Activated naive CD8-positive, alpha-beta T cell treated with anti-CD3 and anti-CD28 coated beads for 36 hours (primary cell): ENCODE results near the gene CIART. TPM values are rescaled to one million over a fixed set of nuclear protein-coding genes. Genes with fewer than 3 reads are reported as not detected.

Source experiments
- DNase-seq: peaks from one replicate; pipeline ENCODE4 v3.0.0; 2021
- H3K27ac Mint-ChIP-seq: one replicate; pipeline ENCODE4 v1.8.0; 2022; ENCODE audit warnings: mild to moderate bottlenecking, moderate library complexity, mixed read lengths
- H3K27me3 Mint-ChIP-seq: one replicate; pipeline ENCODE4 v1.8.0; 2022; ENCODE audit warnings: mild to moderate bottlenecking, mixed read lengths
- H3K36me3 Mint-ChIP-seq: one replicate; pipeline ENCODE4 v1.8.0; 2021; ENCODE audit warnings: mild to moderate bottlenecking, mixed read lengths
- H3K4me1 Mint-ChIP-seq: one replicate; pipeline ENCODE4 v1.8.0; 2021; ENCODE audit warnings: mixed read lengths
- H3K4me3 Mint-ChIP-seq: one replicate; pipeline ENCODE4 v1.8.0; 2022; ENCODE audit warnings: mild to moderate bottlenecking, moderate library complexity, mixed read lengths
- H3K9me3 Mint-ChIP-seq: one replicate; pipeline ENCODE4 v1.8.0; 2022; ENCODE audit warnings: mixed read lengths
- total RNA-seq, 2 experiments: library from RNA; stranded (reverse); gene quantifications; one replicate each; pipeline ENCODE4 v1.2.3, GENCODE V29; 2021

The CIART gene
- total RNA-seq, 2 experiments from 2014 or later = 4.9 to 5.2 TPM

DNA sequence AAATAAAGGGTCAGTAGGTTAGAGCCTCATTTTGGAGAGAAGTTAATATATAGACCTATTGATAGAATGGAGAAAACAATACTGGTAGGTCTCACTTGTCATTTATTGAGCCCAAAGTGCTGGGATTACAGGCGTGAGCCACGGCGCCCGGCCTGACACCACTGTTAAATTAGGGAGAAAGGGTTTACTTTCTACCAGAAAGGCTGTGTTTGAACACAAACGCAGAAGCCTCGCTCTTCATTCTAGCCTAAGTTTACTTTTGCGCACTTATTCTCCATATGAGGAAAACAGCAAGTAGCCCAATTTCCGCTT is 38.3 kb downstream of the CIART start:
- DNase-seq = no peak

DNA sequence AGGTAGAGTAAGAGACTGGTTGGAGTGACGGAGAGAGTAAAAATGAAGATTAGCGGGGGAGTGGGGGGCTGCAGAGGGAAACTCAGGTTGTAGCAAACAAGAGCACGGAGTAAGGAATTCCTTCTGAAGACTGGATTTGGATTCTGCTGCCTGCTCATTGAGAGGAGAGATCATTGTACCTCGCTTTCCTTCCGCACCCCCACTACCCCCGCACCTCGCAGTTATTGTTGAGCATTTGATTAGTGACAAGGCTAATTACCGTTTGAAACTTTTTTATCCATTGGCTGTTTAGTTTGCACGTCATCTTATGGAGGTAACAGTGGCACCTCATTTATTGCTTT is 39.4 kb downstream of the CIART start:
- DNase-seq = no peak
- no peaks in the 10 kb centered on the region for H3K27me3 Mint-ChIP-seq
- H3K4me3 Mint-ChIP-seq = peak overlapping the region; percentile 100
- H3K27ac Mint-ChIP-seq = peak overlapping the region; percentile 100
- peaks cover 30% of the 10 kb centered on the region for H3K4me1 Mint-ChIP-seq
- no peaks in the 10 kb centered on the region for H3K9me3 Mint-ChIP-seq
- H3K36me3 Mint-ChIP-seq = peaks cover 20% of the 10 kb centered on the region

More for the DNA sequence above, 38.3 kb downstream of the CIART start:
- no peaks in the 10 kb centered on the region for H3K27me3 Mint-ChIP-seq
- peaks cover 13% of the 10 kb centered on the region for H3K36me3 Mint-ChIP-seq
- peaks cover 25% of the 10 kb centered on the region for H3K4me1 Mint-ChIP-seq
- H3K27ac Mint-ChIP-seq = peak overlapping the region; percentile 100
- peak overlapping the region; percentile 100 for H3K4me3 Mint-ChIP-seq
- no peaks in the 10 kb centered on the region for H3K9me3 Mint-ChIP-seq

DNA sequence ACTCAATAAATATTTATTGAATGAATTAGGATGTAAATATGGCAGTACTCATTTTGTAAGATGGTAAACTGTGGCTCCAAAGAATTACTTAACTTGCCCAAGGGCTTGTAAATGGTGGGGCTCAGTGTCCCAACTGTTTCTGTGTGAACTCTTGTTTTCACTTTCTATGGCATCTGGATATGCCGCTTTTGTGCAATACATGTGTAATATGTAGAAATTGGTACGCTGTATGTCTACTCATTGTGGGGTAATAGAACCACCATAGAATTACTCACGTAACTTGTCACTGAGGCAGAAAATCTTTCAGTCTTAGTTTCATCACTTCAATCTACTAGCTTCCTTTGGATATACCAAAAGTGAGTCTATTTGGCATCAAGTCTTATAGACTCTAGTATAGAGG is 40.0 kb downstream of the CIART start:
- Mint-ChIP-seq H3K9me3 (no peaks in the 10 kb centered on the region), H3K4me1 (peaks cover 30% of the 10 kb centered on the region), H3K27me3 (no peaks in the 10 kb centered on the region), H3K27ac (peak overlapping the region; percentile 100), H3K4me3 (peak overlapping the region; percentile 100), H3K36me3 (peaks cover 20% of the 10 kb centered on the region)
- no peak for DNase-seq

DNA sequence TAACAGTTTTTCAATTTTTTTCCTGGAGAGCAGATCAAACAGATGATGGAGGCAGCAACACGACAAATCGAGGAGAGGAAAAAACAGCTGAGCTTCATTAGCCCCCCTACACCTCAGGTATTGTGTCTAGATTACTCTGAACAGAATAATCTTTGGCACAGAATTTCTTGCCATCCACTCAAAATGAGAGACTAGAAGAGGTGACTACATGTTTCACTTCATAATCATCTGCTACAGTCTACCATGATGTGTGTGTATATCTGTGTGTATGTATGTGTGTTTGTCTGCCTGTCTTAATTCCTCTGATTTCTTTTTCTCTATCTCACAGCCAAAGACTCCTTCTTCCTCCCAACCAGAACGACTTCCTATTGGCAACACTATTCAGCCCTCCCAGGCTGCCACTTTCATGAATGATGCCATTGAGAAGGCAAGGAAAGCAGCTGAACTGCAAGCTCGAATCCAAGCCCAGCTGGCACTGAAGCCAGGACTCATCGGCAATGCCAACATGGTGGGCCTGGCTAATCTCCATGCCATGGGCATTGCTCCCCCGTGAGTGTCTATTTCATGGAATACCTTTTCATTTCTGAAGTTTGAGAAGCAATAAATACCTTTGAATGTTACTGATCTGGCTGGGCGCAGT is 50.4 kb downstream of the CIART start:
- no peak overlapping the region for H3K27ac Mint-ChIP-seq
- no peak overlapping the region for H3K4me3 Mint-ChIP-seq
- H3K36me3 Mint-ChIP-seq = peaks cover 17% of the 10 kb centered on the region
- DNase-seq = no peak
- no peaks in the 10 kb centered on the region for H3K27me3 Mint-ChIP-seq
- H3K4me1 Mint-ChIP-seq = peaks cover 3% of the 10 kb centered on the region
- no peaks in the 10 kb centered on the region for H3K9me3 Mint-ChIP-seq

Other genes with a start within 250 kb of the CIART start
- 10 to 100 TPM; 22.9 to 23.0 TPM for gene VPS45, start 214.8 kb upstream of the CIART start, total RNA-seq
- gene PLEKHO1, start 132.6 kb upstream of the CIART start, total RNA-seq = 10 to 100 TPM; 14.9 to 15.5 TPM
- 100 to 1,000 TPM; 176 to 191 TPM for gene ANP32E, start 46.4 kb upstream of the CIART start, total RNA-seq
- not detected for gene CA14, start 24.8 kb upstream of the CIART start, total RNA-seq
- 100 to 1,000 TPM; 123 to 126 TPM for gene APH1A, start 13.5 kb upstream of the CIART start, total RNA-seq
- under 1 TPM; 0.48 to 0.78 TPM for gene C1orf54, start 9.8 kb upstream of the CIART start, total RNA-seq
- gene MRPS21, start 11.3 kb downstream of the CIART start, total RNA-seq = 10 to 100 TPM; 93.0 to 93.4 TPM
- 10 to 100 TPM; 67.8 to 71.5 TPM for gene PRPF3, start 39.0 kb downstream of the CIART start, total RNA-seq
- 10 to 100 TPM; 21.7 to 22.8 TPM for gene RPRD2, start 81.6 kb downstream of the CIART start, total RNA-seq
- gene TARS2, start 204.9 kb downstream of the CIART start, total RNA-seq = 10 to 100 TPM; 44.8 to 46.2 TPM
- gene ECM1, start 225.6 kb downstream of the CIART start, total RNA-seq = under 1 TPM; 0.88 to 0.99 TPM
- gene FALEC, start 233.2 kb downstream of the CIART start, total RNA-seq = not detected